ENCODE results near the gene JCAD. TPM values are rescaled to one million over a fixed set of nuclear protein-coding genes. Genes with fewer than 3 reads are reported as not detected.

The JCAD gene
- polyA plus RNA-seq, 1 donor from 2014 or later = 2.3 TPM

DNA sequence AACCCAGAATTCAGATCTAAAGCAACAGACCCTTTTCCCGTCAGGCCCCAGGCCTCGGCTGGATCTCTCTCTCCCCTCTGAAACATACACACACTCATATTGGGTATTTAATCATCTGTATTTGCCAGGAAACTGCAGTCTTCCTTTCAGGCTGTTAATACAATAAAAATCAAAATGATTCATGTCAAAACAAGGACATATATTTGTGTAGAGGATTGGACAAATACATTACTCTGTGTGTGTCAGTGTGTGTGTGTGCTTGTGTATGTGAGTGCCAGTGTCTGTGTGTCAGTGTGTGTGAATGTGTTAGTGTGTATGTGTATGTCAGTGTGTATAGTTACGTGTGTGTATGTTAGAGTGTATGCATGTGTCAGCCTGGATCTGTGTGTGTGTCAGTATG, 90.8 kb downstream of the JCAD start:
- H3K79me2 ChIP-seq (replicated peaks; ENCODE audit: insufficient read depth, low read length) = no peaks in the 10 kb centered on the region
- no peak overlapping the region for H3K4me2 ChIP-seq (ENCODE audit: low read length)
- H3K27me3 ChIP-seq (ENCODE audit: insufficient read depth, low read depth, low read length) = no peaks in the 10 kb centered on the region
- H2AFZ ChIP-seq (ENCODE audit: low read depth, low read length) = no peak overlapping the region
- no peaks in the 10 kb centered on the region for H3K9me2 ChIP-seq (ENCODE audit: insufficient read depth, low read length)
- H4K20me1 ChIP-seq (ENCODE audit: insufficient read depth) = no peaks in the 10 kb centered on the region
- H3K4me3 ChIP-seq (ENCODE audit: low read length) = no peak overlapping the region
- H3K9me3 ChIP-seq (ENCODE audit: low read length) = no peaks in the 10 kb centered on the region
- no peak overlapping the region for H3K9ac ChIP-seq (ENCODE audit: low read length)
- no peaks in the 10 kb centered on the region for H3K36me3 ChIP-seq (ENCODE audit: insufficient read depth, low read length)
- TF ChIP-seq, protein P1, sequence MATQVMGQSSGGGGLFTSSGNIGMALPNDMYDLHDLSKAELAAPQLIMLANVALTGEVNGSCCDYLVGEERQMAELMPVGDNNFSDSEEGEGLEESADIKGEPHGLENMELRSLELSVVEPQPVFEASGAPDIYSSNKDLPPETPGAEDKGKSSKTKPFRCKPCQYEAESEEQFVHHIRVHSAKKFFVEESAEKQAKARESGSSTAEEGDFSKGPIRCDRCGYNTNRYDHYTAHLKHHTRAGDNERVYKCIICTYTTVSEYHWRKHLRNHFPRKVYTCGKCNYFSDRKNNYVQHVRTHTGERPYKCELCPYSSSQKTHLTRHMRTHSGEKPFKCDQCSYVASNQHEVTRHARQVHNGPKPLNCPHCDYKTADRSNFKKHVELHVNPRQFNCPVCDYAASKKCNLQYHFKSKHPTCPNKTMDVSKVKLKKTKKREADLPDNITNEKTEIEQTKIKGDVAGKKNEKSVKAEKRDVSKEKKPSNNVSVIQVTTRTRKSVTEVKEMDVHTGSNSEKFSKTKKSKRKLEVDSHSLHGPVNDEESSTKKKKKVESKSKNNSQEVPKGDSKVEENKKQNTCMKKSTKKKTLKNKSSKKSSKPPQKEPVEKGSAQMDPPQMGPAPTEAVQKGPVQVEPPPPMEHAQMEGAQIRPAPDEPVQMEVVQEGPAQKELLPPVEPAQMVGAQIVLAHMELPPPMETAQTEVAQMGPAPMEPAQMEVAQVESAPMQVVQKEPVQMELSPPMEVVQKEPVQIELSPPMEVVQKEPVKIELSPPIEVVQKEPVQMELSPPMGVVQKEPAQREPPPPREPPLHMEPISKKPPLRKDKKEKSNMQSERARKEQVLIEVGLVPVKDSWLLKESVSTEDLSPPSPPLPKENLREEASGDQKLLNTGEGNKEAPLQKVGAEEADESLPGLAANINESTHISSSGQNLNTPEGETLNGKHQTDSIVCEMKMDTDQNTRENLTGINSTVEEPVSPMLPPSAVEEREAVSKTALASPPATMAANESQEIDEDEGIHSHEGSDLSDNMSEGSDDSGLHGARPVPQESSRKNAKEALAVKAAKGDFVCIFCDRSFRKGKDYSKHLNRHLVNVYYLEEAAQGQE (IDR thresholded peaks at IDR 0.05; ENCODE audit: borderline replicate concordance) = no peak
- TF ChIP-seq POLR2AphosphoS5 (IDR thresholded peaks at IDR 0.05) (no peak), SMC3 (conservative IDR thresholded peaks at IDR 0.05; ENCODE audit: poor library complexity) (no peak), EZH2 (IDR thresholded peaks at IDR 0.05; ENCODE audit: borderline replicate concordance, insufficient read depth, low read length, poor library complexity, severe bottlenecking) (no peak)
- TF ChIP-seq, protein P2, sequence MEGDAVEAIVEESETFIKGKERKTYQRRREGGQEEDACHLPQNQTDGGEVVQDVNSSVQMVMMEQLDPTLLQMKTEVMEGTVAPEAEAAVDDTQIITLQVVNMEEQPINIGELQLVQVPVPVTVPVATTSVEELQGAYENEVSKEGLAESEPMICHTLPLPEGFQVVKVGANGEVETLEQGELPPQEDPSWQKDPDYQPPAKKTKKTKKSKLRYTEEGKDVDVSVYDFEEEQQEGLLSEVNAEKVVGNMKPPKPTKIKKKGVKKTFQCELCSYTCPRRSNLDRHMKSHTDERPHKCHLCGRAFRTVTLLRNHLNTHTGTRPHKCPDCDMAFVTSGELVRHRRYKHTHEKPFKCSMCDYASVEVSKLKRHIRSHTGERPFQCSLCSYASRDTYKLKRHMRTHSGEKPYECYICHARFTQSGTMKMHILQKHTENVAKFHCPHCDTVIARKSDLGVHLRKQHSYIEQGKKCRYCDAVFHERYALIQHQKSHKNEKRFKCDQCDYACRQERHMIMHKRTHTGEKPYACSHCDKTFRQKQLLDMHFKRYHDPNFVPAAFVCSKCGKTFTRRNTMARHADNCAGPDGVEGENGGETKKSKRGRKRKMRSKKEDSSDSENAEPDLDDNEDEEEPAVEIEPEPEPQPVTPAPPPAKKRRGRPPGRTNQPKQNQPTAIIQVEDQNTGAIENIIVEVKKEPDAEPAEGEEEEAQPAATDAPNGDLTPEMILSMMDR (IDR thresholded peaks at IDR 0.05; ENCODE audit: poor library complexity, severe bottlenecking) = no peak
- H3K27ac ChIP-seq (ENCODE audit: low read length) = no peak overlapping the region
- no peaks in the 10 kb centered on the region for H3F3A ChIP-seq (ENCODE audit: insufficient read depth, low read length, poor library complexity, severe bottlenecking)

DNA sequence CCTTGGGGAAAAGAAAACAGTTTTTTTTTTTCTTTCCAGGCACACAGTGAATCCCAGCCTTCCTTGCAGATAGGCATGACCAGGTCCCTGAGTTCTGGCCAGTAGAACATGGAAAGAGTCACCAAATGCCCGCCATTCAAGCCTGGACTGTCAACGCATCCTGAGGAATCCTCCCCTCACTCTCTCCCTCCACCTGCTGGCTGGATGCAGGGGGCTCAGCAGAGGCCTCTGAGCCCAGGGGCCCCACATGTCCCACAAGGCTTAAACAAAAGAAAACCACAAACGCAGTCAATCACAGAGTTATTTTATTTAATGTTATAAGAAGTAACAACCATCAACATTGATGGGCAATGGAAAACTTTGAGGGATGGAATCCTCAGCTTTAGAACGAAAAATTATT, 93.1 kb downstream of the JCAD start:
- H3K9ac ChIP-seq (ENCODE audit: low read length) = no peak overlapping the region
- TF ChIP-seq MXI1 (conservative IDR thresholded peaks at IDR 0.05; ENCODE audit: poor library complexity, severe bottlenecking) (no peak), TAF1 (IDR thresholded peaks at IDR 0.05; ENCODE audit: low read depth) (no peak)
- no peaks in the 10 kb centered on the region for H3K27me3 ChIP-seq (ENCODE audit: insufficient read depth, low read depth, low read length)
- H3K9me3 ChIP-seq (ENCODE audit: low read length) = no peaks in the 10 kb centered on the region
- H2AFZ ChIP-seq (ENCODE audit: low read depth, low read length) = no peak overlapping the region
- no peaks in the 10 kb centered on the region for H3K9me2 ChIP-seq (ENCODE audit: insufficient read depth, low read length)
- H3F3A ChIP-seq (ENCODE audit: insufficient read depth, low read length, poor library complexity, severe bottlenecking) = no peaks in the 10 kb centered on the region
- no peak overlapping the region for H3K27ac ChIP-seq (ENCODE audit: low read length)
- no peak overlapping the region for H3K4me2 ChIP-seq (ENCODE audit: low read length)
- H4K20me1 ChIP-seq (ENCODE audit: insufficient read depth) = no peaks in the 10 kb centered on the region
- no peak overlapping the region for H3K4me3 ChIP-seq (ENCODE audit: low read length)
- no peaks in the 10 kb centered on the region for H3K79me2 ChIP-seq (replicated peaks; ENCODE audit: insufficient read depth, low read length)
- no peaks in the 10 kb centered on the region for H3K36me3 ChIP-seq (ENCODE audit: insufficient read depth, low read length)
